OCI-LY1 (cell line): ENCODE data around the gene FGF9.

ENCODE experiments used
- H2AFZ ChIP-seq: fragments of 200-600 bp; sonication (generic), shearing (Covaris generic); 2 replicates; pipeline ENCODE4 v1.6.0; 2014; ENCODE audit warnings: antibody characterized with exemption, mild to moderate bottlenecking, low read length
- H3F3A ChIP-seq: fragments of 200-600 bp; sonication (generic), shearing (Covaris generic); 2 replicates; pipeline ENCODE4 v1.6.0; 2014; ENCODE audit warnings: mild to moderate bottlenecking, antibody characterized with exemption, low read length, moderate library complexity; ENCODE audit not compliant: insufficient read depth
- H3K27ac ChIP-seq: fragments of 200-600 bp; sonication (generic); 2 replicates; pipeline ENCODE4 v1.5.1; 2014; ENCODE audit warnings: low read length, mixed run types, mild to moderate bottlenecking, low read depth; ENCODE audit not compliant: poor library complexity, severe bottlenecking
- H3K27me3 ChIP-seq: fragments of 200-600 bp; sonication (generic); 2 replicates; pipeline ENCODE4 v1.6.0; 2014; ENCODE audit warnings: antibody characterized with exemption, mild to moderate bottlenecking, low read length, moderate library complexity; ENCODE audit not compliant: insufficient read depth
- H3K36me3 ChIP-seq: fragments of 200-600 bp; sonication (generic); 2 replicates; pipeline ENCODE4 v1.6.1; 2014; ENCODE audit warnings: mild to moderate bottlenecking, antibody characterized with exemption, low read length, moderate library complexity, mixed read lengths; ENCODE audit not compliant: insufficient read depth
- H3K4me1 ChIP-seq: fragments of 200-600 bp; sonication (generic); 2 replicates; pipeline ENCODE4 v1.5.1; 2014; ENCODE audit warnings: mild to moderate bottlenecking, low read length, moderate library complexity; ENCODE audit not compliant: insufficient read depth, severe bottlenecking
- H3K4me2 ChIP-seq: fragments of 200-600 bp; sonication (generic), shearing (Covaris generic); 2 replicates; pipeline ENCODE4 v1.6.1; 2014; ENCODE audit warnings: low read length
- H3K4me3 ChIP-seq: fragments of 200-600 bp; sonication (generic); 2 replicates; pipeline ENCODE4 v1.5.1; 2014; ENCODE audit warnings: low read length, low read depth, mild to moderate bottlenecking, mixed read lengths; ENCODE audit not compliant: poor library complexity, severe bottlenecking
- H3K79me2 ChIP-seq: fragments of 200-600 bp; shearing (Covaris generic); 2 replicates; pipeline ENCODE4 v1.6.1; 2016; ENCODE audit warnings: mixed run types, low read length, mixed read lengths; ENCODE audit not compliant: insufficient read depth
- H3K9ac ChIP-seq: fragments of 200-600 bp; sonication (generic), shearing (Covaris generic); 2 replicates; pipeline ENCODE4 v1.6.1; 2014; ENCODE audit warnings: mild to moderate bottlenecking, low read length, mixed read lengths
- H3K9me2 ChIP-seq: fragments of 200-600 bp; sonication (generic), shearing (Covaris generic); 2 replicates; pipeline ENCODE4 v1.6.1; 2014; ENCODE audit warnings: low read depth, mild to moderate bottlenecking, low read length, mixed read lengths
- H3K9me3 ChIP-seq: fragments of 200-600 bp; shearing (Covaris generic); 2 replicates; pipeline ENCODE4 v1.6.1; 2014; ENCODE audit warnings: low read length, mixed read lengths
- H4K20me1 ChIP-seq: fragments of 200-600 bp; sonication (generic), shearing (Covaris generic); 2 replicates; pipeline ENCODE4 v1.6.0; 2016; ENCODE audit warnings: mild to moderate bottlenecking, low read length; ENCODE audit not compliant: insufficient read depth
- EZH2 ChIP-seq: fragments of 200-600 bp; sonication (generic), shearing (Covaris generic); IDR thresholded peaks from 2 replicates; pipeline ENCODE4 v1.8.0; 2017; ENCODE audit warnings: borderline replicate concordance, mixed run types, mild to moderate bottlenecking, antibody characterized with exemption, low read length, moderate library complexity, mixed read lengths
- TF ChIP-seq, protein P1 (sequence below): fragments of 200-600 bp; sonication (generic), shearing (Covaris generic); IDR thresholded peaks from 2 replicates; pipeline ENCODE4 v1.5.1; 2017; ENCODE audit warnings: mild to moderate bottlenecking, antibody characterized with exemption, low read length, moderate library complexity, mixed read lengths

FGF9 gene

GRCh38 chr13:21738630-21739029 lies 67.8 kb downstream of the FGF9 start:
- Histone ChIP-seq H3K9ac (no peak overlapping the region), H3F3A (no peaks in the 10 kb centered on the region), H3K4me1 (no peaks in the 10 kb centered on the region), H2AFZ (no peak overlapping the region), H3K27ac (no peak overlapping the region), H3K27me3 (no peaks in the 10 kb centered on the region), H3K9me3 (no peaks in the 10 kb centered on the region), H3K4me2 (no peak overlapping the region), H4K20me1 (no peaks in the 10 kb centered on the region), H3K36me3 (no peaks in the 10 kb centered on the region), H3K9me2 (no peaks in the 10 kb centered on the region), H3K4me3 (no peak overlapping the region), H3K79me2 (no peaks in the 10 kb centered on the region)
- TF ChIP-seq, protein P1, sequence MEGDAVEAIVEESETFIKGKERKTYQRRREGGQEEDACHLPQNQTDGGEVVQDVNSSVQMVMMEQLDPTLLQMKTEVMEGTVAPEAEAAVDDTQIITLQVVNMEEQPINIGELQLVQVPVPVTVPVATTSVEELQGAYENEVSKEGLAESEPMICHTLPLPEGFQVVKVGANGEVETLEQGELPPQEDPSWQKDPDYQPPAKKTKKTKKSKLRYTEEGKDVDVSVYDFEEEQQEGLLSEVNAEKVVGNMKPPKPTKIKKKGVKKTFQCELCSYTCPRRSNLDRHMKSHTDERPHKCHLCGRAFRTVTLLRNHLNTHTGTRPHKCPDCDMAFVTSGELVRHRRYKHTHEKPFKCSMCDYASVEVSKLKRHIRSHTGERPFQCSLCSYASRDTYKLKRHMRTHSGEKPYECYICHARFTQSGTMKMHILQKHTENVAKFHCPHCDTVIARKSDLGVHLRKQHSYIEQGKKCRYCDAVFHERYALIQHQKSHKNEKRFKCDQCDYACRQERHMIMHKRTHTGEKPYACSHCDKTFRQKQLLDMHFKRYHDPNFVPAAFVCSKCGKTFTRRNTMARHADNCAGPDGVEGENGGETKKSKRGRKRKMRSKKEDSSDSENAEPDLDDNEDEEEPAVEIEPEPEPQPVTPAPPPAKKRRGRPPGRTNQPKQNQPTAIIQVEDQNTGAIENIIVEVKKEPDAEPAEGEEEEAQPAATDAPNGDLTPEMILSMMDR, result no peak
- no peak for TF ChIP-seq EZH2

- no peaks in the 10 kb centered on the region for H3K79me2 ChIP-seq
- H3K9ac ChIP-seq, result no peak overlapping the region
- no peak overlapping the region for H2AFZ ChIP-seq
- H3K27ac ChIP-seq, result no peak overlapping the region
- no peaks in the 10 kb centered on the region for H3K27me3 ChIP-seq
- TF ChIP-seq, protein P1, result no peak
- no peak for TF ChIP-seq EZH2
- no peak overlapping the region for H3K4me3 ChIP-seq
- no peaks in the 10 kb centered on the region for H3K4me1 ChIP-seq
- H3K9me3 ChIP-seq, result no peaks in the 10 kb centered on the region
- no peaks in the 10 kb centered on the region for H4K20me1 ChIP-seq
- no peak overlapping the region for H3K4me2 ChIP-seq
- H3K9me2 ChIP-seq, result no peaks in the 10 kb centered on the region
- H3K36me3 ChIP-seq, result no peaks in the 10 kb centered on the region
- H3F3A ChIP-seq, result no peaks in the 10 kb centered on the region
Measured at GRCh38 chr13:21739771-21740170, 68.9 kb downstream of the FGF9 start.

DNA sequence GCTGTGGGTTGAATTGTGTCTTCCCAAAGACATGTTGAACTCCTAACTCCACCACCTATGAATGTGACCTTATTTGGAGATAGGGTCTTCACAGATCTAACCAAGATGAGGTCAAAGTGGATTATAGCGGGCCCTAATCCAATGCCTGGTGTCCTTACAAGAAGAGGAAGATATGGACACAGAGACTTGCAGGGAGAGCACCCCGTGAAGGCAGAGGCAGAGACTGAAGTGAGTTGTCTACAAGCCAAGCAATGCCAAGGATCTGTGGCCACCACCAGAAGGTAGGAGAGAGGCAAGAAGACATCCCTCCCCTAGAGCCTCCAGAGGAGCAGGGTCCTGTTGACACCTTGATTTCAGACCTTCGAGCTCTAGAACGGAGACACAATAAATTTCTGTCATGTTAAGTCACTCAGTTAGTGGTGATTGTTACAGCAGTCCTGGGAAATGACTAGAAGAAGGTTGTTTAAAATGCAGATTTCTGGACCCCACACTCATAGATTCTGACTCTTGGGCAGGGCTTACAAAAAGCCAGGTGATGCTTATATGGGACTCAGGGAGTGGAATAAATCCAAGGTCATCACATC lies 70.6 kb downstream of the FGF9 start:
- no peak overlapping the region for H2AFZ ChIP-seq
- H3K4me1 ChIP-seq, result no peaks in the 10 kb centered on the region
- no peaks in the 10 kb centered on the region for H3F3A ChIP-seq
- no peaks in the 10 kb centered on the region for H3K9me2 ChIP-seq
- no peak overlapping the region for H3K4me2 ChIP-seq
- no peaks in the 10 kb centered on the region for H3K36me3 ChIP-seq
- H4K20me1 ChIP-seq, result no peaks in the 10 kb centered on the region
- TF ChIP-seq, protein P1, result no peak
- no peak for TF ChIP-seq EZH2
- no peak overlapping the region for H3K9ac ChIP-seq
- no peaks in the 10 kb centered on the region for H3K9me3 ChIP-seq
- no peaks in the 10 kb centered on the region for H3K79me2 ChIP-seq
- no peaks in the 10 kb centered on the region for H3K27me3 ChIP-seq
- H3K4me3 ChIP-seq, result no peak overlapping the region
- no peak overlapping the region for H3K27ac ChIP-seq
